Colonic mucosa (tissue), 4 donors: Measurements from ENCODE around the gene OR10T2. TPM values are rescaled to one million over a fixed set of nuclear protein-coding genes. Genes with fewer than 3 reads are reported as not detected.

ENCODE experiments used
- DNase-seq: peaks from one replicate; pipeline ENCODE4 v3.0.0-alpha.2; 2020
- H3K27ac ChIP-seq: fragments of 200-600 bp; one replicate; pipeline ENCODE4 v1.8.0; 2021
- H3K27me3 ChIP-seq: fragments of 200-600 bp; one replicate; pipeline ENCODE4 v1.8.0; 2021
- H3K36me3 ChIP-seq: fragments of 200-600 bp; one replicate; pipeline ENCODE4 v1.8.0; 2021
- H3K4me1 ChIP-seq: fragments of 200-600 bp; one replicate; pipeline ENCODE4 v1.8.0; 2021; ENCODE audit warnings: mild to moderate bottlenecking
- H3K4me3 ChIP-seq: fragments of 200-600 bp; one replicate; pipeline ENCODE4 v1.8.0; 2021
- H3K9ac ChIP-seq, 2 donors: one replicate each; pipeline ENCODE4 v1.7.0; 2013; ENCODE audit warnings: control low read depth in 2 of 2, low read depth in 2 of 2, low read length in 2 of 2
- H3K9me3 ChIP-seq: fragments of 200-600 bp; one replicate; pipeline ENCODE4 v1.8.0; 2021
- intact Hi-C: fragments of 100-400 bp; cut with DNase I; formaldehyde crosslinking; loops from one replicate; pipeline ENCODE4 v1.14.1; 2022
- total RNA-seq, 2 donors: library from RNA; stranded (reverse); fragmentation: NEBNext Ultra II Directional in 1 of 2; extraction: Animal tissue kit (Norgen Biotek cat#: 25700) in 1 of 2; gene quantifications; one replicate each; pipeline ENCODE4 v1.2.1, GENCODE V29; 2021
- TF ChIP-seq, protein P1 (sequence below): fragments of 200-600 bp; IDR thresholded peaks from one replicate; pipeline ENCODE4 v1.8.0; 2022; ENCODE audit warnings: antibody characterized with exemption, mild to moderate bottlenecking
- donor health status: healthy.
- donor health status: DM: no; HTN: no; CAD: no.
- donor health status: DM: no; HTN: no; CAD: no.

The OR10T2 gene
- total RNA-seq, 2 donors from 2014 or later, result not detected

DNA sequence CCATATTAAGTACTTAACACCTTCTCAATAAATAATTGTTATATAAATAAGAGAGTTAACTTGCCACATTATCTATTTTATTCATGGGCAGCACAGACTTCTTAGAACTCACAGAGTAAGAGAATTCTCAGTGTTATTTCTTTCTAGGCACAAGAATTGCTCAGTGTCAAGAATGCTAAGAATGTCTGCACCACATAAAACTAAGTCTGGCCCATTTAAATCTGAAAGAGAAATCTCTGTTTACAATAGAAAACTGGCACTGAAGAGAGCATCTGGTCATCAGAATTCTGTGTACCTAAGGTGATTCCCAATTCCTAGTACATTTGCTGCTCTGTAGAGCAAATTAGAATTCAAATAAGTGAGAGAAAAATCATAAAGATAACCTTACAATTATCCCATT lies 22.9 kb upstream of the OR10T2 start:
- Histone ChIP-seq H3K9me3 (no peaks in the 10 kb centered on the region), H3K36me3 (no peaks in the 10 kb centered on the region), H3K4me1 (no peaks in the 10 kb centered on the region), H3K27ac (no peak overlapping the region), H3K27me3 (no peaks in the 10 kb centered on the region), H3K4me3 (no peak overlapping the region), H3K9ac (no peak overlapping the region)
- no peak for DNase-seq
- intact Hi-C loops, result no loop called here
- TF ChIP-seq, protein P1, sequence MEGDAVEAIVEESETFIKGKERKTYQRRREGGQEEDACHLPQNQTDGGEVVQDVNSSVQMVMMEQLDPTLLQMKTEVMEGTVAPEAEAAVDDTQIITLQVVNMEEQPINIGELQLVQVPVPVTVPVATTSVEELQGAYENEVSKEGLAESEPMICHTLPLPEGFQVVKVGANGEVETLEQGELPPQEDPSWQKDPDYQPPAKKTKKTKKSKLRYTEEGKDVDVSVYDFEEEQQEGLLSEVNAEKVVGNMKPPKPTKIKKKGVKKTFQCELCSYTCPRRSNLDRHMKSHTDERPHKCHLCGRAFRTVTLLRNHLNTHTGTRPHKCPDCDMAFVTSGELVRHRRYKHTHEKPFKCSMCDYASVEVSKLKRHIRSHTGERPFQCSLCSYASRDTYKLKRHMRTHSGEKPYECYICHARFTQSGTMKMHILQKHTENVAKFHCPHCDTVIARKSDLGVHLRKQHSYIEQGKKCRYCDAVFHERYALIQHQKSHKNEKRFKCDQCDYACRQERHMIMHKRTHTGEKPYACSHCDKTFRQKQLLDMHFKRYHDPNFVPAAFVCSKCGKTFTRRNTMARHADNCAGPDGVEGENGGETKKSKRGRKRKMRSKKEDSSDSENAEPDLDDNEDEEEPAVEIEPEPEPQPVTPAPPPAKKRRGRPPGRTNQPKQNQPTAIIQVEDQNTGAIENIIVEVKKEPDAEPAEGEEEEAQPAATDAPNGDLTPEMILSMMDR, result no peak

DNA sequence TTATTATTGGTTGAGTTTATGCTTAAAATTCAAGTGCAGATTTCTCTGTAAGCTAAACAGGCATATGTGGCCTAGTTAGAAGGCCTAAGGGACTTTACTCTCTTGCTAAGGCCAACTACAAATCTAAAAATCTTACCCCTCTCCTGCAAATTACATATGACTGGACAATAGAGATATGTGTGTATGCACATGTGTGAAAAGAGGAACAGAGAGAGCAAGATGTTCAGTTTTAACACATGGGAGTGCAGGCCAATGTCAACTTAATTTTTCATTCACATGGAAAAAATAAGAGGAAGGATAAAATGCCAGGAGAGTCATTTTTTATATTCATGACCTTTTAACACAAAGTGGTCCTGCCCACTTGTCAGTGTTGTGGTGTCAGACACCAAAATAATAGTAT lies 18.3 kb upstream of the OR10T2 start:
- Histone ChIP-seq H3K27me3 (no peaks in the 10 kb centered on the region), H3K4me1 (no peaks in the 10 kb centered on the region), H3K4me3 (no peak overlapping the region), H3K9me3 (no peaks in the 10 kb centered on the region), H3K36me3 (no peaks in the 10 kb centered on the region), H3K9ac (no peak overlapping the region), H3K27ac (no peak overlapping the region)
- intact Hi-C loops, result no loop called here
- no peak for DNase-seq
- TF ChIP-seq, protein P1, result no peak

DNA sequence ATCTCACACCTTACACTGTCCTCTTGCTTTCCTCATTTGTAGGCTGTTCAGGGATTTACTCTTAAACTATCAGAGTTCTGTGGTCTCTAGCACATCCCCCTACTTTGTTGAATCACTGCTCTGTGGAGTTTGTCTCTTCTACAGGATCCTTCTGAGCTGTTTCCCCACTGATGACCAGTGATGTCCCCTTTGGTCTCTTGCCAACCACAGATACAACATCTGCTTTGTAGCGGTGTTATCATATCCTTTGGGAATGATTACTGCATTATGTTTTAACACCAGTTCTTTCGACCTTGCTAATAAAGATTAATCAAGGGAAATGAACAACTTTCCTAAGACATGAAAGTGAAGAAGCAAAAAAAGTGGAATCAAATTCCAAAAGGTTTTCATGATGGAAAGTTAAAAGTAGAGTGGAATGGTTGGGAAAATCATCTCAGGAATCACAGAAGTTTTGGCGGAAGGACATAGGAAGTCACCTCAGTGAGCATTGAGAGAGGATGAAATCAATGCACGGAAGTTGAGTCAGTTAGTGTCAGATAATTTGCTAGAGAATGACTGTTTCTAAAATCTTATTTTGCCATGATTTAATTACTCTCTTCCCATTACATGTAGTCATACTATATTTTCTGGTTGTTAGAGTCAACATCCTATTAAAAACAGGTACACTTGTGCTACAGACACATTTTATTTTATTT lies 15.5 kb upstream of the OR10T2 start:
- Histone ChIP-seq H3K4me3 (no peak overlapping the region), H3K9ac (no peak overlapping the region), H3K9me3 (no peaks in the 10 kb centered on the region), H3K4me1 (no peaks in the 10 kb centered on the region), H3K36me3 (no peaks in the 10 kb centered on the region), H3K27me3 (no peaks in the 10 kb centered on the region), H3K27ac (no peak overlapping the region)
- intact Hi-C loops, result no loop called here
- DNase-seq, result no peak
- TF ChIP-seq, protein P1, result no peak

DNA sequence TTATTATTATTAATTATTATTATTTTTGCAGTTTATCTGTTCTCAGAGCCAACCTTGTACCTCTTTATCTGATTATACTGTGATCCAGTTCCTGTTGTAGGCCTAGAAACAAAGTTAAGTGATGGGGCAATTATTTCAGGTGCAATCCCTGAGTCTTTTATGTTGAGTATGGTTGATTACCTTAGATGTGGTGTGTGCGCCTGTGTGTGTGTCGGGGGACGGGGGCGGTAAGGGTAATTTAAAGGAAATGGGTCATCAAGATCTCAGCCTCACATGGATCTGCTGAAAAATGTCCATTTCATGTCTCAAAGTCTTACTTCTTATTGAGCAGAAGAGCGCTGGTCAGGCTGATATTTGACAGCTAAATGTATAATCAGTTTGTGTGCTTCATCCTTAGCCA lies 7.8 kb upstream of the OR10T2 start:
- H3K27me3 ChIP-seq, result no peaks in the 10 kb centered on the region
- no peak overlapping the region for H3K4me3 ChIP-seq
- H3K27ac ChIP-seq, result no peak overlapping the region
- H3K9ac ChIP-seq, result no peak overlapping the region
- H3K4me1 ChIP-seq, result no peaks in the 10 kb centered on the region
- H3K9me3 ChIP-seq, result no peaks in the 10 kb centered on the region
- intact Hi-C loops, result no loop called here
- TF ChIP-seq, protein P1, result no peak
- DNase-seq, result no peak
- H3K36me3 ChIP-seq, result no peaks in the 10 kb centered on the region

DNA sequence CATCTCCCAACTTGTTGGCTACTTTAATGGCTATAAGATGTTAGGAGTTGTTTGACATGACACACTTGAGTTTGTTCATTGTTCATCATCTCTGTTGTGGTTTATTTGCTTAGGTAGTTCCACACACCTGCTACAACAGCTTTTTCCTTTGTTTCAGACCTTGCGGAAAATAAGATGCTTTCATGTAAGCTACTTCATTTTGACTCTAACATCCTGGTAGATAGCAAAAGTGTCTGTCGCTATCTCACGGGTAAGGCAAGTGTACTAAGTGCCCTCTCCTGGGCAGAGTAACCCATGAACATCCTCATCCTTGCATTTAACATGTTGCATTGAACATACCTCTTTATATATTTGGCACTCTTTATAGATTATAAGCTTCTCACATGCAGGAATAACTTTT lies 1.6 kb upstream of the OR10T2 start:
- Histone ChIP-seq H3K9ac (no peak overlapping the region), H3K36me3 (no peaks in the 10 kb centered on the region), H3K4me3 (no peak overlapping the region), H3K27me3 (no peaks in the 10 kb centered on the region), H3K27ac (no peak overlapping the region), H3K9me3 (no peaks in the 10 kb centered on the region), H3K4me1 (no peaks in the 10 kb centered on the region)
- intact Hi-C loops, result no loop called here
- TF ChIP-seq, protein P1, result no peak
- no peak for DNase-seq
